Body of pancreas (tissue), 4 donors: Measurements from ENCODE around the gene PGLYRP2.

ENCODE experiments used
- POLR2A ChIP-seq, 3 donors: fragments of 450-650 bp; IDR thresholded peaks; one replicate each; pipeline ENCODE4 v1.6.1; 2016; ENCODE audit warnings: antibody characterized with exemption in 3 of 3, mild to moderate bottlenecking in 2 of 3
- TF ChIP-seq, protein P1 (sequence below), 7 experiments: fragments of 450-650 bp in 4 of 7; fragments of 200-600 bp in 3 of 7; sonication (generic) in 3 of 7; IDR thresholded peaks; one replicate each; pipeline ENCODE4 v1.5.1; 2016 to 2019; ENCODE audit warnings: antibody characterized with exemption in 7 of 7

DNA sequence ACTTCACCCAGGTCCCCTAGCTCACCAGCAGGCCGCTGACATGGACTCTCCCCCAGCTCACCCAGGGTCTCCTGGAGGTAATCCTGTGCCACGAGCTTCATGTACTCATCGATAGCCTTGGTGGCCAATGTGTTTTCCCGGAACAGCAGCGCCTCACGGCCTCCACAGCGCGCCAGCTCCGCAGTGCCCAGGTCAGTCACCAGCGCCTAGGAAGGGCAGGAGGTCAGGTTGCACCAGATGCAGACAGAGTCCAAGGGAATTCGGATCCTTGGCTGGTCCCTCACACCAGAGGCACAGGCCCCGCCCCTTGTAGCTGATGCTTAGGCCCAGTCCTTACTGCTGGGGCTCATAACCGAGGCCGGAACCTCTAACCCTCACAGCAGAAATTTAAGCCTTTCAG lies 22.9 kb downstream of the PGLYRP2 start:
- TF ChIP-seq, protein P1, sequence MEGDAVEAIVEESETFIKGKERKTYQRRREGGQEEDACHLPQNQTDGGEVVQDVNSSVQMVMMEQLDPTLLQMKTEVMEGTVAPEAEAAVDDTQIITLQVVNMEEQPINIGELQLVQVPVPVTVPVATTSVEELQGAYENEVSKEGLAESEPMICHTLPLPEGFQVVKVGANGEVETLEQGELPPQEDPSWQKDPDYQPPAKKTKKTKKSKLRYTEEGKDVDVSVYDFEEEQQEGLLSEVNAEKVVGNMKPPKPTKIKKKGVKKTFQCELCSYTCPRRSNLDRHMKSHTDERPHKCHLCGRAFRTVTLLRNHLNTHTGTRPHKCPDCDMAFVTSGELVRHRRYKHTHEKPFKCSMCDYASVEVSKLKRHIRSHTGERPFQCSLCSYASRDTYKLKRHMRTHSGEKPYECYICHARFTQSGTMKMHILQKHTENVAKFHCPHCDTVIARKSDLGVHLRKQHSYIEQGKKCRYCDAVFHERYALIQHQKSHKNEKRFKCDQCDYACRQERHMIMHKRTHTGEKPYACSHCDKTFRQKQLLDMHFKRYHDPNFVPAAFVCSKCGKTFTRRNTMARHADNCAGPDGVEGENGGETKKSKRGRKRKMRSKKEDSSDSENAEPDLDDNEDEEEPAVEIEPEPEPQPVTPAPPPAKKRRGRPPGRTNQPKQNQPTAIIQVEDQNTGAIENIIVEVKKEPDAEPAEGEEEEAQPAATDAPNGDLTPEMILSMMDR (IDR thresholded peaks at IDR 0.05): no peak
- TF ChIP-seq POLR2A (IDR thresholded peaks at IDR 0.05): no peak
